ENCODE measurements around the gene DNAJB8. TPM values are rescaled to one million over a fixed set of nuclear protein-coding genes. Genes with fewer than 3 reads are reported as not detected.

The DNAJB8 gene
- not detected in 2 replicates for total RNA-seq

DNA sequence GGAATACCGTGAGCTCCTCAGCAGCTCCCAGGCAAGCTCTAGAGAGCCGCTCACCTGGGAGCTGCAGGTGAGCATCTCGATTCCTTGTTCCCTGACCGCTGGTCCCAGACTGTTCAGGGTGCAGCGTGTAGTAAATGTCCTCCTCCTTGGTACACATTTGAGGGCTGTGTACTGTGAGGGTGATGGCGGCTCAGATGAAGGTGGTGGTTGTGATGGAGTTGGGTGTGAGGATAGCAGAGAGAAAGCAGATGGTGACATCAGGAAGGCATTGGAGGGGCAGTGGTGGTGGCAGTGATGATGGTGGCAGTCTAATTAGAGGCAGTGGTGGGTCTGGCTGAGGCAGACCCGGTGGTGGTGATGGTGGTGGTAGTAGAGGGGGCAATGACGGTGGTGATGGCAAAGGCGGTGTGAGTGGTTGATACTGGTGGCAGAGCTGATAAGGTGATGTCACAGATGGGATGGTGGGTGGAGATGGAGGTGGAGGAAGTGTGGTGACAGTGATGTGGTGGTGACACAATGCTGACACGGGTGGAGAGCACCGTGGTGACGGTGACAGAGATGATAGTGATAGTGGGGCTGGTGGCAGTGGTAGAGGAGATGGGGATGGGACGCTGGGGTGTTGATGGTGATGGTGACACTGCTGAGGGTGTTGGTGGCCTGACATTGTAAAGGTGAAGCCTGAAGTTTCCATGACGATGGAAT, at the start of gene DNAJB8:
DNAJB8 (minus strand) TSS at position 51 of the 702 bp plus-strand sequence. CDS start 3,645 bp downstream, outside the sequence.

GRCh38 chr3:128492671-128493569, 26.2 kb upstream of the DNAJB8 start, which contains the start of gene GATA2:
Gene GATA2 (minus strand): TSS chr3:128493201. CDS start chr3:128487031, 6,170 bp downstream.

Other genes starting within 250 kb of the DNAJB8 start
- 1.7 and 5.7 TPM in 2 replicates for gene GATA2, start 26.3 kb upstream of the DNAJB8 start, total RNA-seq
- gene RPN1, start 183.9 kb upstream of the DNAJB8 start, total RNA-seq = 259 and 471 TPM in 2 replicates

Data from epithelial cell of alveolus of lung (primary cell).